Gastrocnemius medialis (tissue), 4 donors: ENCODE data around the gene COL21A1.

Experiments
- POLR2A ChIP-seq, 2 donors: fragments of 450-650 bp; IDR thresholded peaks; one replicate each; pipeline ENCODE4 v1.6.1; 2017; ENCODE audit warnings: antibody characterized with exemption in 2 of 2, mild to moderate bottlenecking in 2 of 2, moderate library complexity in 2 of 2
- TF ChIP-seq, protein P1 (sequence below), 5 experiments: fragments of 450-650 bp in 3 of 5; fragments of 200-600 bp in 2 of 5; sonication (generic) in 2 of 5; IDR thresholded peaks in 4 of 5; conservative IDR thresholded peaks in 1 of 5; 1 replicate in 4 of 5; 2 replicates in 1 of 5; pipeline ENCODE4 v1.5.1; 2016 to 2019; ENCODE audit warnings: antibody characterized with exemption in 5 of 5, mild to moderate bottlenecking in 3 of 5, moderate library complexity in 3 of 5

DNA sequence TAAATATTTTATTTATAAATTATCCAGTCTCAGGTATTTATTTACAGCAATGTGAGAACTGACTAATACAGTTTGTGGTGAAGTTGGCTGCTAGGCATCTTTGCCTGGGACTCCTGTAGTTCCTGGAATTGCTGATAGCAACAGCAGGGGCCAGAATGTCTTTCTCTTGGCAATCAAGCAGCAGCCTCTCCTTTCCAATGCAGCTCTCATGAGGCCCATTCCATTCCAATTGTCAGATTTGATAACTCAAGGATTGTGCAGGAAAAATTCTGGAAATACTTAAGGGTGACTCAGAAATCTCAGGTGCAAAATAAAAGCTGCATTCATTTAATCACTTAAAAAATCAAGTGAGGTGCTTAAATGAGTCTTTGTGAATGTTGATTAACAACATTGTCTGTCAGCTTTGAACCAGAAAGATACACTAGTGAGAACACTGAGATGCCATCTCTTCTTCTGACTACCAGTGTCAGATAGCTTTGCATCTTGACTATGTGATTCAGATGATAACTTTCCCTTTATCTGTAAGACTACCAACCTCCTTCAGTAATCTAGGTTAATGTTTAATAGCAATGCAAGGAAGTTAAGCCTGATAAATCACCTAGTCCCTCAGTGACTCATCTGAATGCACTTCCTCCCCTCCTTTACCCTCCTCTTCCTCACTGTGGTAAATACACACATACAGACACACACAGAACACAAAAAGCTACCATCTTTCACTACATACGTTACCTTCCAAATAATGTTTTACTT, 32.1 kb upstream of the COL21A1 start:
- TF ChIP-seq, protein P1, sequence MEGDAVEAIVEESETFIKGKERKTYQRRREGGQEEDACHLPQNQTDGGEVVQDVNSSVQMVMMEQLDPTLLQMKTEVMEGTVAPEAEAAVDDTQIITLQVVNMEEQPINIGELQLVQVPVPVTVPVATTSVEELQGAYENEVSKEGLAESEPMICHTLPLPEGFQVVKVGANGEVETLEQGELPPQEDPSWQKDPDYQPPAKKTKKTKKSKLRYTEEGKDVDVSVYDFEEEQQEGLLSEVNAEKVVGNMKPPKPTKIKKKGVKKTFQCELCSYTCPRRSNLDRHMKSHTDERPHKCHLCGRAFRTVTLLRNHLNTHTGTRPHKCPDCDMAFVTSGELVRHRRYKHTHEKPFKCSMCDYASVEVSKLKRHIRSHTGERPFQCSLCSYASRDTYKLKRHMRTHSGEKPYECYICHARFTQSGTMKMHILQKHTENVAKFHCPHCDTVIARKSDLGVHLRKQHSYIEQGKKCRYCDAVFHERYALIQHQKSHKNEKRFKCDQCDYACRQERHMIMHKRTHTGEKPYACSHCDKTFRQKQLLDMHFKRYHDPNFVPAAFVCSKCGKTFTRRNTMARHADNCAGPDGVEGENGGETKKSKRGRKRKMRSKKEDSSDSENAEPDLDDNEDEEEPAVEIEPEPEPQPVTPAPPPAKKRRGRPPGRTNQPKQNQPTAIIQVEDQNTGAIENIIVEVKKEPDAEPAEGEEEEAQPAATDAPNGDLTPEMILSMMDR (IDR thresholded peaks at IDR 0.05 in 4 of 5, conservative IDR thresholded peaks at IDR 0.05 in 1 of 5): no peak
- no peak for TF ChIP-seq POLR2A (IDR thresholded peaks at IDR 0.05)
